KMS-11 (cell line): ENCODE results near the gene GRK5.
"Not testable (repeated sequence)": the region's sequence is repeated elsewhere in the genome, so short reads cannot be mapped to it uniquely, and the experiment has no call there.

Experiments used
- H2AFZ ChIP-seq: fragments of 200-600 bp; sonication (generic); 2 replicates; pipeline ENCODE4 v1.6.1; 2016; ENCODE audit warnings: antibody characterized with exemption, mixed run types, low read depth
- H3K27ac ChIP-seq: fragments of 200-600 bp; sonication (generic); 2 replicates; pipeline ENCODE4 v1.6.1; 2016; ENCODE audit warnings: mild to moderate bottlenecking, mixed run types
- H3K27me3 ChIP-seq: fragments of 200-600 bp; sonication (generic); 2 replicates; pipeline ENCODE4 v1.6.1; 2017; ENCODE audit warnings: mild to moderate bottlenecking, low read depth, mixed run types, moderate library complexity; ENCODE audit not compliant: insufficient read depth
- H3K36me3 ChIP-seq: fragments of 200-600 bp; sonication (generic); 2 replicates; pipeline ENCODE4 v1.6.1; 2017; ENCODE audit warnings: mild to moderate bottlenecking, mixed run types; ENCODE audit not compliant: insufficient read depth
- H3K4me1 ChIP-seq: fragments of 200-600 bp; sonication (generic); 2 replicates; pipeline ENCODE4 v1.6.1; 2016; ENCODE audit warnings: mild to moderate bottlenecking, low read depth, mixed run types; ENCODE audit not compliant: poor library complexity, severe bottlenecking
- H3K4me2 ChIP-seq: fragments of 200-600 bp; sonication (generic); 2 replicates; pipeline ENCODE4 v1.7.0; 2016; ENCODE audit warnings: mild to moderate bottlenecking, mixed run types
- H3K4me3 ChIP-seq: fragments of 200-600 bp; sonication (generic); IDR thresholded peaks from 2 replicates; pipeline ENCODE4 v1.6.1; 2017; ENCODE audit warnings: low read depth, low read length, mixed read lengths; ENCODE audit not compliant: insufficient read depth
- H3K79me2 ChIP-seq: fragments of 200-600 bp; sonication (generic); 2 replicates; pipeline ENCODE4 v1.6.1; 2016; ENCODE audit warnings: low read depth, mixed run types; ENCODE audit not compliant: insufficient read depth
- H3K9ac ChIP-seq: fragments of 200-600 bp; sonication (generic); 2 replicates; pipeline ENCODE4 v1.6.1; 2016; ENCODE audit warnings: mild to moderate bottlenecking, mixed run types
- H4K20me1 ChIP-seq: fragments of 200-600 bp; sonication (generic); 2 replicates; pipeline ENCODE4 v1.6.1; 2016; ENCODE audit warnings: mild to moderate bottlenecking, mixed run types; ENCODE audit not compliant: insufficient read depth
- CTCF ChIP-seq: fragments of 200-600 bp; sonication (generic); conservative IDR thresholded peaks from 2 replicates; pipeline ENCODE4 v1.6.1; 2017; ENCODE audit warnings: low read depth, mild to moderate bottlenecking, antibody characterized with exemption, low read length, moderate library complexity, mixed read lengths

The GRK5 gene

GRCh38 chr10:119274519-119275045 is 67.2 kb downstream of the GRK5 start:
- Histone ChIP-seq H3K27ac (no peak overlapping the region), H4K20me1 (no peaks in the 10 kb centered on the region), H2AFZ (no peak overlapping the region), H3K4me2 (no peak overlapping the region), H3K79me2 (no peaks in the 10 kb centered on the region), H3K4me1 (no peaks in the 10 kb centered on the region), H3K9ac (no peak overlapping the region), H3K4me3 (no peak overlapping the region), H3K36me3 (no peaks in the 10 kb centered on the region), H3K27me3 (no peaks in the 10 kb centered on the region)
- TF ChIP-seq CTCF, result no peak

GRCh38 chr10:119275085-119275484 is 67.7 kb downstream of the GRK5 start:
- no peak overlapping the region for H3K27ac ChIP-seq
- no peak overlapping the region for H3K4me2 ChIP-seq

DNA sequence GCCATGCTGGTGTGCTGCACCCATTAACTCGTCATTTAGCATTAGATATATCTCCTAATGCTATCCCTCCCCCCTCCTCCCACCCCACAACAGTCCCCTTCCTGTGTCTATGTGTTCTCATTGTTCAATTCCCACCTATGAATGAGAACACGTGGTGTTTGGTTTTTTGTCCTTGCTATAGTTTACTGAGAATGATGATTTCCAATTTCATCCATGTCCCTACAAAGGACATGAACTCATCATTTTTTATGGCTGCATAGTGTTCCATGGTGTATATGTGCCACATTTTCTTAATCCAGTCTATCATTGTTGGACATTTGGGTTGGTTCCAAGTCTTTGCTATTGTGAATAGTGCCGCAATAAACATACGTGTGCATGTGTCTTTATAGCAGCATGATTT is 68.8 kb downstream of the GRK5 start:
- not testable (repeated sequence) for H3K79me2 ChIP-seq, H3K36me3 ChIP-seq, H3K4me2 ChIP-seq, H2AFZ ChIP-seq, H3K9ac ChIP-seq, H3K27me3 ChIP-seq, H4K20me1 ChIP-seq, H3K4me3 ChIP-seq, H3K4me1 ChIP-seq, H3K27ac ChIP-seq

More at GRCh38 chr10:119275085-119275484, 67.7 kb downstream of the GRK5 start:
- Histone ChIP-seq H3K4me3 (no peak overlapping the region), H3K4me1 (no peaks in the 10 kb centered on the region), H2AFZ (no peak overlapping the region), H3K36me3 (no peaks in the 10 kb centered on the region), H3K9ac (no peak overlapping the region), H3K27me3 (no peaks in the 10 kb centered on the region), H3K79me2 (no peaks in the 10 kb centered on the region), H4K20me1 (no peaks in the 10 kb centered on the region)
- TF ChIP-seq CTCF, result no peak

DNA sequence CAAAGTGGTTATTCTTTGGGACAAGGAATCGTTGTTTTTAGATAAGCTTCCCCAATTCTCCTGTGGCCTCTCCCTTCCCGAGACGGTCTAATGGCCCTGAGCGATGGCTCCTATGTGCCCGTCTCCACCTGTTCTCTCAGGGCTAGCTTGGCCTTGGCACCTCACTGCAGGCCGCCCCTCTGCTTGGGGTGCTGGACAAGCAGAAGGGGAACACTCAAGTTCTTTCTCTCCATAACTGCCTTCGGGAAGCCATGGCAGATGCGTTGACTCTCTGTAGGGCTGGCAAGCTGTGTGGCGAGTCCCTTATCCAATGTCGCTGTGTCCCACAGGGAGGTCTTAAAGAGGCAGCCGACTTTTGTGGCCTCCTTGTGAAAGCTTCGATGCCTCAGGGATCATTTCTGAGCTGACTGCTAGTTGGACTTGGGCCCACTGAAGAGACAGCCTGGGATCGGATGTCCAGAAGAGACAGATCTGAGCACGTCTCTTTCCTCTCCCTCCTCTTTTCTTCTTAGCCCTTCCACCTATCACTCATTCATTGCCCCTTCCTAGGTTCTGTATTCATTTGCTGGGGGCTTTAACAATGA is 70.8 kb downstream of the GRK5 start:
- no peak for TF ChIP-seq CTCF
- Histone ChIP-seq H3K36me3 (no peaks in the 10 kb centered on the region), H3K9ac (no peak overlapping the region), H2AFZ (no peak overlapping the region), H3K27ac (no peak overlapping the region), H3K4me1 (no peaks in the 10 kb centered on the region), H3K27me3 (no peaks in the 10 kb centered on the region), H4K20me1 (no peaks in the 10 kb centered on the region), H3K79me2 (no peaks in the 10 kb centered on the region), H3K4me3 (no peak overlapping the region), H3K4me2 (no peak overlapping the region)

DNA sequence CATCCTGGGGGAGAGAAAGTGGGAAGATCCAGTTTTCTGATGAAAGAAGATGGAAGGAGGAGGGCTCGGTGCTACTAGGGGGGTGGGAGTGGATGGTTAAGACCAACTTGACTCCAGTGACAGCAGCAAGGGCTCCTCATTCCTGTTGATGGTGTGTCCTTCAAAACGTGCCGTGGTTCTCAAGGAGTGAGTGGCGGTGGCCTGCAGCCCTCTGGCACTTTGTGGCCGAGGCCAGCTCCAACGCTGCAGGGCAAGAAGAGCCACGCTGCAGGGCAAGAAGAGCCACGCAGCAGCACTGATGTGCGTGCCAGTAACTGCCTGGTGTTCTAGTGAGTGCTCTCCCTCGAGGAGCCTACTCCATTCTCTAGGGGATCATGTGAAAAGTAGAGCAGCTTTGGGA is 72.1 kb downstream of the GRK5 start:
- Histone ChIP-seq H3K36me3 (no peaks in the 10 kb centered on the region), H4K20me1 (no peaks in the 10 kb centered on the region), H3K27me3 (no peaks in the 10 kb centered on the region), H3K9ac (no peak overlapping the region), H3K79me2 (no peaks in the 10 kb centered on the region), H3K4me1 (no peaks in the 10 kb centered on the region), H3K4me2 (no peak overlapping the region), H3K4me3 (no peak overlapping the region), H2AFZ (no peak overlapping the region), H3K27ac (no peak overlapping the region)
- TF ChIP-seq CTCF, result no peak
